Body of pancreas (tissue), 4 donors: ENCODE data around the gene RREB1.

Source experiments
- POLR2A ChIP-seq, 3 donors: fragments of 450-650 bp; IDR thresholded peaks; one replicate each; pipeline ENCODE4 v1.6.1; 2016; ENCODE audit warnings: antibody characterized with exemption in 3 of 3, mild to moderate bottlenecking in 2 of 3
- TF ChIP-seq, protein P1 (sequence below), 7 experiments: fragments of 450-650 bp in 4 of 7; fragments of 200-600 bp in 3 of 7; sonication (generic) in 3 of 7; IDR thresholded peaks; one replicate each; pipeline ENCODE4 v1.5.1; 2016 to 2019; ENCODE audit warnings: antibody characterized with exemption in 7 of 7

DNA sequence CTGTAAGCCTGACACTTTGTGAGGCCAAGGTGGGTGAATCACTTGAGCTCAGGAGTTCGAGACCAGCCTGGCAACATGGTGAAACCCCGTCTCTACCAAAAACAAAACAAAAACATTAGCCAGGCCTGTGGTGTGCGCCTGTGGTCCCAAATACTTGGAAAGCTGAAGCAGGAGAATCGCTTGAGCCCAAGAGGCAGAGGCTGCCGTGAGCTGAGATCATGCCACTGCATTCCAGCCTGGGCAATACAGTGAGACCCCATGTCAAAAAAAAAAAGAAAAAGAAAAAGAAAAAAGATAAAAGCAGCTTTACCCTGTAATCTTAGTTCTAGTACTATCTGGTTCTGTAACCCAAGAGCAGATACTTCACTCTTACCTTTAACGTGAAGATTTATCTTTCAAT is 177.7 kb downstream of the RREB1 start:
- TF ChIP-seq, protein P1, sequence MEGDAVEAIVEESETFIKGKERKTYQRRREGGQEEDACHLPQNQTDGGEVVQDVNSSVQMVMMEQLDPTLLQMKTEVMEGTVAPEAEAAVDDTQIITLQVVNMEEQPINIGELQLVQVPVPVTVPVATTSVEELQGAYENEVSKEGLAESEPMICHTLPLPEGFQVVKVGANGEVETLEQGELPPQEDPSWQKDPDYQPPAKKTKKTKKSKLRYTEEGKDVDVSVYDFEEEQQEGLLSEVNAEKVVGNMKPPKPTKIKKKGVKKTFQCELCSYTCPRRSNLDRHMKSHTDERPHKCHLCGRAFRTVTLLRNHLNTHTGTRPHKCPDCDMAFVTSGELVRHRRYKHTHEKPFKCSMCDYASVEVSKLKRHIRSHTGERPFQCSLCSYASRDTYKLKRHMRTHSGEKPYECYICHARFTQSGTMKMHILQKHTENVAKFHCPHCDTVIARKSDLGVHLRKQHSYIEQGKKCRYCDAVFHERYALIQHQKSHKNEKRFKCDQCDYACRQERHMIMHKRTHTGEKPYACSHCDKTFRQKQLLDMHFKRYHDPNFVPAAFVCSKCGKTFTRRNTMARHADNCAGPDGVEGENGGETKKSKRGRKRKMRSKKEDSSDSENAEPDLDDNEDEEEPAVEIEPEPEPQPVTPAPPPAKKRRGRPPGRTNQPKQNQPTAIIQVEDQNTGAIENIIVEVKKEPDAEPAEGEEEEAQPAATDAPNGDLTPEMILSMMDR (IDR thresholded peaks at IDR 0.05), result no peak
- no peak for TF ChIP-seq POLR2A (IDR thresholded peaks at IDR 0.05)
